Endometrium (tissue), 2 donors: ENCODE measurements around the gene EPAS1.

Source experiments
- FAIRE-seq: peaks from 2 replicates; lab custom pipeline; 2012; peaks lifted over from hg19 to GRCh38; lab: Jason Lieb, UNC
- donor health status: control.
- donor health status: control.

EPAS1 gene

GRCh38 chr2:46325182-46325928, 28.1 kb downstream of the EPAS1 start:
- FAIRE-seq: no peak

- no peak for FAIRE-seq
Measured at GRCh38 chr2:46326231-46326980, 29.2 kb downstream of the EPAS1 start.

DNA sequence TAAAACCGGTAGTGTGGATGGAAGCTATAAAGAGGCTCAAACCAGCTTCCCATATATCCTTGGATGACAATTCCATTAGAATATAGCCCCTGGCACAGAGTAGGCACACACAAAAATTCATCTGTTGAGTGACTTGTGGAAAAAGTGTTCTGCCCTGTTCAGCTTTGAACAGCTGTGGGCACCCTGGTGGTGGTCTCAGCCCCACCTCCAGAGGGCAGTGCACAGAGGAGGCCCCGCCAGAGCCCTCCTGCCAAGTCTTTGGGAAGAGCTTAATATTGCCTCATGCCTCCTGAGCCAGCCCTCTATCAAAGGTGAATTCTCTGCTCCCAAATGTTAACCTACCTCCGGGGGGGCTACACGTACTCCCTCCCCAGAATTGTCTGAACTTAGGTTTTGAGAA, 30.4 kb downstream of the EPAS1 start:
- FAIRE-seq: no peak

DNA sequence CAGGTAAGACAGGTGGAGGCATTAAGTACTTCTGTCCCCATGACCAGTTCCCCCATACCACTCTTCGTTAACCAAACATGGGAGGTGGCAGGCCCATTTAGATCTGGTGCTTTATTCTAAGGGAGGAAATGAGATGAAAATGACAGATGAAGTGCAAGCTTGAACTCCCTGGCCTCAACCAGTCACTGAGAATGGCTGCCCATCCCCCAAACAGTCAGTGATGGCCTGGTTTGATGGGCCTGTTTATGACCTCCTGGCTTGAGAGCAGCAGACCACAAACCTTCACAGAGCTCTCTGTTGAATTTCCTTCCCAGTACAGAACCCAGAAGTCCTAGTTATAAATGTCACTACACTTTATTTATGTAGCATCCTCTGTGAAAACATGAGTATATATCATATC, 31.1 kb downstream of the EPAS1 start:
- FAIRE-seq: no peak

DNA sequence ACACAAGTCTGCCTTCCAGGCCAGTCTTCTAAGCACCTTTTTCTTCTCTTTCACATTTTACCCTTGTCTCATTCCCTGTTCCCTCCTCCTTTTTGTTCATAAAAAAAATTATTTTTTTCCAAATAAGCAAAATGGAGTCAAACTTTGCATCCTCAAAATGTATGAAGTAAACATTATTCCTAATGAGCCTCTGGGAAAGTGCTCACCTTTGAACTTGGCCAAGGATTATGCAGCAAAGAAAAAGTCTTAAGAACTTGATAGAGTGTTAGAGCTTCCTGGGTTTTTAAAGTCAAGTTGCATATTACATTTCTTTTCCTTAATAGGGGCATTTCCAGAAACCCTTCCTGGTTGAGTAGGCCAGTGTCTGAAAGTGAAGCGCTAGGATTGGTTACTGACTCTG, 31.6 kb downstream of the EPAS1 start:
- no peak for FAIRE-seq

- FAIRE-seq: no peak
Measured at GRCh38 chr2:46329340-46329739, 32.1 kb downstream of the EPAS1 start.

- FAIRE-seq: no peak
Measured at GRCh38 chr2:46329803-46330775, 32.9 kb downstream of the EPAS1 start.

DNA sequence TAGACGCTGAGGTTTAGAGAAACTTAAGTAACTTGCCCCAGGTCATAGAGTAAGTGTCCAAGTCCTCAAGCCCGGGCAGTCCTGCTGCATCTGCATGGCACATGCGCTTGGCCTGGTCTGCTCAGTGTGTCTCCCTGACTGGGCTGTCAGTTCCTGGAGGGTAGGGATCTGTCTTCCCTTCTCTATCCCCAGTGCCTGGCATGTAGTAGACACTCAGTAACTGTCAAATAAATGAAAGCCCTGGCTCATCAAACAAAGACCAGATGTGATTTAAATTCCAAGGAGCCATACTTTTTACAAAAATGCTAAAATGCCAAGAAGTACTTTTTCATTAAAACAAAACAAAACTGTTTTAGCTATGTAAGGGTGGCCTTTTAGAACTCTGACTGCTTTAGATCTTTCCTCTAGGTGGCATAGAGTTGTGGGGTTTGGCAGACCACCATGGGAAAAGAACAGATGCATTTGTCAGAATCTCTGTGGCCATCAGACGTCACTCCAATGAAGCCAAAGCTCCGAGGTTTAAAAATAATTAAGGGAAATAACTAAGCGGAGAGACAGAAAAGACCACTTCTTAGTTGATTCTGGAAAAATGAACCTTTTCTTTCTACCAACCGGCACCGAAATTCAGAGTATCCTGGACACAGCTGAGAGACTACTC, 34.0 kb downstream of the EPAS1 start:
- FAIRE-seq: no peak

- no peak for FAIRE-seq
Measured at GRCh38 chr2:46332686-46333281, 35.6 kb downstream of the EPAS1 start.

- no peak for FAIRE-seq
Measured at GRCh38 chr2:46333912-46334311, 36.7 kb downstream of the EPAS1 start.

DNA sequence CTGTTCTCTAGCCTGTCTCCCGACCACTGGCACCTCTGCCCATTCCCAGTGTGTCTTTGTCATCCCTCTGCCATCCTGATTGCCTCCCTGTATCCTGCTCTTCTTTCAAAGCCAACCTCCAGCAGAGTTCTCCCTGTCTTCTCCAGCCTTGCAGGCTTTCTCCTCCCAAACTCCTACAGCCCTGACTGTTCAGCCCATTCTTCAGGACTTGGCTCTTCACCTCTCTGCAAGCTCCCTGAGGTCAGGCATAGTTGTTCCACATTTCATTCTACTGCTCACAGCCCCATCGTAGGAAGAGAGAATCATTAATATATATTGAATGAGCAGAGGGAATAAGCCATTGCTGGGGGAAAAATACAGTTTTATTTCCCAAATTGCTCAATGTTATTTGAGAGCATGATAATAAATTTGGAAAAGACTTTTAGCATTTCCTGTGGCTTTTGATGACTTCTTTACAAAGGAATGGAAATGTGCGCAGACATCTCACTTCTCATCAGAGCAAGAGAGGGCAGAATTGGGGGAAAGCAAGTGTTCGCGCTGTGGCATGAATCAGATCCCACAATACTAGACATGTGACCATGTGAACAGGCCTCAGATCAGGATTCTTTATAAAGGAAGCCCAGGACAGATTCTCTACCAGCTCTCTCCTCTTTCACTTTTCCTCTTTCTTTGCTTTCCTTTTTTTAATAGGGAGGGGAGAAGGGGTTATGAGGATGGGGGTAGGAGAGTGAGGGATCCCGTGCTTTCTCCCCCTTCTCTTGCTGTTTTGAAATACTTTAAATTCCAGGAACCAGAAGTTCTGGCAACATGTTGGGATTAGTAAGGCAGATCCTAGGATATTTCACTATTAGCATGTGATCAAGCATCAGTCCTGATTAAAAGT, 37.4 kb downstream of the EPAS1 start:
- no peak for FAIRE-seq

DNA sequence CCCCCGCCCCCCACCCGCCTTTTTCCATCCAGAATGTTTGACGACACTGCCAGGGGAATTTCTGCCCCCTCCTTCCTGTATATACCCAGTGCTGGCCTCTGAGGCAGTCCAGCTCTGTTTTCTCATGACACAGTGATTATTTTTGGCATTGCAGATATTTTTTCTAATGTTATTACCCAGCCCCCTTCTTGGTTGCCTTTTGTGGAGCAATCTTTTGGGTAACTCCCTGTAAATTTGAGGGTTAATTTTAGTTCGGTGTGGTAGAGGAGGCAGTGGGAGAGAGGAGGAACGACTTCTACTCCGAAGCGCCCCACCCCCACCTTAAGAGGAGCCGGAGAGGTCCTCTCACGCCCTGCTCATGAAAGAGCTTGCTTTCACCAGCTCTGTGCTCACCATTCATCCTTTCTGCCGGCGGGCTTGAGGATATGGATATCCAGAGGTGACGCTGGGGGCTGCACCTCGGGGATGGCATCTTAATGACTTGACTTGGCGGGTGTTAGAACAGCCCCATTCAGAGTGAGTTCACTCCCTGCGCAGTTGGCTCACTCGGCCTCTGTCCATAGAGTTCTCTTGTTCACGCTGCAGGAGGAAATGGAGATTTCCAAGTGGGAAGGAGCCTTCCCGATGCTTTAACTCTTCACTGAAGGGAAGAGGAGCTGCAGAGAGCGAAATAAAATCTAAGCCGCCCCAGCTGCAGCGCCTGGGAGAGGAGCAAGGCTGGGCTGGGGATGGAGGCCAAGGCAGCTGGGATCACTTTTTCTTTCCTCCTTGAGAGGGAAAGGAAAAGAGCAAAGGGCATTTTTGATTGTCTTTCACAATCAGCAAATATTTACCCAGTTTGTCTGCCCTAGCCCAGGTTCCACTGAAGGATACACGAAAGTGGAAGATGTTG, 38.4 kb downstream of the EPAS1 start:
- FAIRE-seq: no peak

DNA sequence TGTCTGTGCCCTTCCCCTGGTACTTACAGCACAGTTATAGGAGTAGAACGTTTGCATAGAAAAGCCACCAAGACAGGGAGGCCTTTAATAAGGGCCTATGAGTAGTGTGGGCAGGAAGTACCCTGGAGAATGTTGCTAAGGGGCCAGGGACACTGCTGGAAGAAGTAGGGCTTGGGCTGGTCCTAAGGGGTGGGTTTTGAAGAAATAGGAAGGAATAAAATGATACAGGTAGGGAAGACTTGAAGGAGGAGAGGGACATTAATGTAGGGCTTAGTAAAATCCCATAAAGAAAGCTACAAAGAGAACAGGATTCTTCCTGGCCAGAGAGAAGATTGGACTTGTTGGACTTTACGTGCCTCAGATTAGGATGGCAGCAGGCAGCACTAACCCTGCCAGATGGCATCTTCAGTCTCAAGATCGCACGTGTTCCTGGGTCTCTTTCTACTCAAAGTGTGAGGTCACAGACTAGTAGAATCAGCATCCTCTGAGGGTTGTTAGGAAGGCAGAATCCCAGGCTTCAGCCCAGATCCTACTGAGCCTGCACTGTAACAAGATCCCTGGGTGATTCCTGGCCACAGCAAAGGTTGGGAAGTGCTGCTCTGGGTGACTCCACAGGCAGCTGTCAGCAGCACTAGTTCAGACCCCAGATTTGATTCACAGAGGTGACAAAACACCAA, 39.2 kb downstream of the EPAS1 start:
- FAIRE-seq: no peak

GRCh38 chr2:46337208-46337994, 40.2 kb downstream of the EPAS1 start:
- FAIRE-seq: no peak

DNA sequence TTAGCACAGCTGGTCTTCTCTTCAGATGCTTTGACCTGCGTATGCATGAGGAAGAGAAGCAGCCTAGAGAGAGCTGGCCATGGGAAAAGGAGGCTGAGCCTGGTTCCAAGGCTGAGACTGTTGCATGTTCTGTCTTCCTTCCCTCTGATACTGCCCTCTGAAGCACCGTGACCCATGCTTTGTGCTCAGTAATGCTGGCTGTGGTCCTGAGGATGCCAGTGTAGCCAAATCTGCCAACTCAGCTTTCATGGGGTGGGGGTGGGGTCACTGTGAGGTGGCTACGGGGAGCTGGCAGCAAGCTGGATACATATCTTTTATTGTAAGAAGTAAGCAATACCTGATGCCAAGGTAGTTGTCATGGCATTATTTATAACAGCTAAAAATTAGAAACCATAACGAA, 41.5 kb downstream of the EPAS1 start:
- FAIRE-seq: no peak

DNA sequence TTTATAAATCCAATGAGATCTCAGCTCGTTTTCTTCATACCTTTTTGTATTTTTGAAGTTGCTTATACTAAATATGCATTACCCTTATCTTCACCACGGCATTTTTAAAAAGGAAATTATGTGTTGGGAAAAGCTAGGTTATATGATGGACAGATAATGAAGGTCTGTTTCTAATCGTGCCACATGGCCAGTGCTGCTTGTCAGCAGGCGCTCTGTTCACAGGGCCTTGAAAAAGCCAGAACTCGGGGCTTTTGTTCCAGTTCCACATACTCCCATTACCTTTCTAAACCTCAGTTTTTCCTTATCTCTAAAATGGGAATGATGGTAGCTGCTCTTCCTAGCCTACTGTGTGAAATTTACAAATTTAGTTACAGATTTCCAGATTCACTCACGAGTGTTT, 42.0 kb downstream of the EPAS1 start:
- FAIRE-seq: no peak

DNA sequence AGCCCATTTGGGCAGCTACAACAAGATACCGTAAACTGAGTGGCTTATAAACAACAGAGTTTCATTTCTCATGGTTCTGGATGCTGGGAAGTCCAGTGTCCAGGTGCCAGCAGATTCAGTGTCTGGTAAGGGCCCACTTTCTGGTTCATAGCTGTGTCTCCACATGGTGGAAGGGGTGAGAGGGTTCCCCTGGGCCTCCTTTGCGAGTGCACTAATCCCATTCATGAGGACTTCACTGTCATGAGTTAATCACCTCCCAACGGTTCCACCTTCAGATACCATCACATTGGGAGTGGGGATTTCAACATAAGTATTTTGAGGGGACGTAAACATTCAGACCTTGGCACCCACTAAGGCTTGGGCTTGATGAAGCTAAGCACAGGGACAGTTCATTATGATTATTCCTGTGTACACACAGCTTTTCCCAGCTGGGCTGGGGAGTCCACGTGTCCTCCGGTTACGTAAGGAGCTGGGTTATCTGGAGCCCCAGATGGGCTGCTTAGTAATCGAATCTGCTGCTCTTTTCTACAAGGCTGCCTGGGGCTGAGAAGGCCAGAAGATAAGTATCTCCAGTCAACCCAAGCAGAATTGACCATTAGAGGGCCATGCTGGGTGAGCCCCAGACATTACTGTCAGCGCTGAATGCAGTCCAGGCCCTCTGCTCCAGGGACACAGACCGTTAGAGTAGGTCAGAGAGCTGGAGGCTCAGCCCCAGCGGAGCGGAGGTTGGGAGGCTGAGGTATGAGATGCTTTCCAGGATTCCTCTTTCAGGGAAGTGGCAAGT, 42.7 kb downstream of the EPAS1 start:
- FAIRE-seq: no peak
